ENCODE data around the gene DLG2. TPM values are rescaled to one million over a fixed set of nuclear protein-coding genes. Genes with fewer than 3 reads are reported as not detected.

The DLG2 gene
- total RNA-seq, 4 donors from 2014 or later = 6.5 to 14.6 (median 7.2) TPM

DNA sequence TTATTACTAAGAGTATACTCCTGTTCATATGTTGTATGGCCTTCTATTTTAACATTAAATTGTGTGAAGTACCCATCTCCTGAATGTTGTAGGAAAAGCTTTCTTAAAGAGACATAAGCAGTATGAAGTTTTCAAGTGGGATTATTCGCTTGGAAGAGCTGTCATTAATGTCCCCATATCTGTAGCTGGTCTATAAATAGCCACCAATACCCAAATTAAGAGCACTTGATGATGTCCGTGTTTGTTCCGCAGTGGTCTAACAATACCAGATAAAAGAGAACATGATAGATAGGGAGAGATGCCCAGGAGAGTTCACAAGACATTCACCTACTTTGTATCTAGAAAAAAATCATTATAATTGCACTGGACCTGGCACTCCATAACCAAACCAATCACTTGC lies 527.6 kb downstream of the DLG2 start:
- TF ChIP-seq, protein P1, sequence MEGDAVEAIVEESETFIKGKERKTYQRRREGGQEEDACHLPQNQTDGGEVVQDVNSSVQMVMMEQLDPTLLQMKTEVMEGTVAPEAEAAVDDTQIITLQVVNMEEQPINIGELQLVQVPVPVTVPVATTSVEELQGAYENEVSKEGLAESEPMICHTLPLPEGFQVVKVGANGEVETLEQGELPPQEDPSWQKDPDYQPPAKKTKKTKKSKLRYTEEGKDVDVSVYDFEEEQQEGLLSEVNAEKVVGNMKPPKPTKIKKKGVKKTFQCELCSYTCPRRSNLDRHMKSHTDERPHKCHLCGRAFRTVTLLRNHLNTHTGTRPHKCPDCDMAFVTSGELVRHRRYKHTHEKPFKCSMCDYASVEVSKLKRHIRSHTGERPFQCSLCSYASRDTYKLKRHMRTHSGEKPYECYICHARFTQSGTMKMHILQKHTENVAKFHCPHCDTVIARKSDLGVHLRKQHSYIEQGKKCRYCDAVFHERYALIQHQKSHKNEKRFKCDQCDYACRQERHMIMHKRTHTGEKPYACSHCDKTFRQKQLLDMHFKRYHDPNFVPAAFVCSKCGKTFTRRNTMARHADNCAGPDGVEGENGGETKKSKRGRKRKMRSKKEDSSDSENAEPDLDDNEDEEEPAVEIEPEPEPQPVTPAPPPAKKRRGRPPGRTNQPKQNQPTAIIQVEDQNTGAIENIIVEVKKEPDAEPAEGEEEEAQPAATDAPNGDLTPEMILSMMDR (IDR thresholded peaks at IDR 0.05) = no peak
- TF ChIP-seq POLR2A (IDR thresholded peaks at IDR 0.05) (no peak), EP300 (IDR thresholded peaks at IDR 0.05) (no peak)
- Histone ChIP-seq H3K4me3 (no peak overlapping the region), H3K36me3 (no peaks in the 10 kb centered on the region), H3K4me1 (no peaks in the 10 kb centered on the region), H3K27ac (no peak overlapping the region), H3K27me3 (no peaks in the 10 kb centered on the region), H3K9me3 (peaks cover 0 to 8% (median 0%) of the 10 kb centered on the region in 4 donors)
- no peak for DNase-seq (ENCODE audit: low spot score in 2 of 2)
- 78 to 87% methylated on average over 3 of the region's 3 CpGs for WGBS, 2 donors

DNA sequence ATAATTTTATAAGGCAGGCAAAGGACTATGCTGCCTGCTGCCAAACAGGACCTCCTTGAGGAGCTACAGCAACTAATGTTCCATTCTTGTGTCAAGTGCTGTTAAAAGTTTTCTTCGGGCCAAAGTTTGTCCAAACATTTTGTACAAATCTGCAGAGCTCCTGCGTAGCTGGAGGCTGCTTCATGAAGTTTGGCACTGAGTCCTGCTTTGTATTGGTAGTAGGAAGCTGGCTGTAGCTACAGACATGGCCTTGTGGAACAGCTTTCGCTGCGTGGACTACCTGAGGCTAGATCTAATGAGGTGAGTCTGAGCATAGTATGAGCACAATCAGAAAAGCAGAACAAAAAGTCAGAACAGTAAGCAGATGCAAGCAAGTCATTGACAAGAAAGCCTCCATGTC lies 528.1 kb downstream of the DLG2 start:
- Histone ChIP-seq H3K4me3 (no peak overlapping the region), H3K36me3 (no peaks in the 10 kb centered on the region), H3K4me1 (no peaks in the 10 kb centered on the region), H3K27ac (no peak overlapping the region), H3K9me3 (peaks cover 0 to 8% (median 0%) of the 10 kb centered on the region in 4 donors), H3K27me3 (no peaks in the 10 kb centered on the region)
- no peak for DNase-seq (ENCODE audit: low spot score in 2 of 2)
- 71 to 73% methylated on average over 4 of the region's 4 CpGs for WGBS, 2 donors
- TF ChIP-seq, protein P1 (IDR thresholded peaks at IDR 0.05) = no peak
- TF ChIP-seq EP300 (IDR thresholded peaks at IDR 0.05) = no peak
- no peak for TF ChIP-seq POLR2A (IDR thresholded peaks at IDR 0.05)

DNA sequence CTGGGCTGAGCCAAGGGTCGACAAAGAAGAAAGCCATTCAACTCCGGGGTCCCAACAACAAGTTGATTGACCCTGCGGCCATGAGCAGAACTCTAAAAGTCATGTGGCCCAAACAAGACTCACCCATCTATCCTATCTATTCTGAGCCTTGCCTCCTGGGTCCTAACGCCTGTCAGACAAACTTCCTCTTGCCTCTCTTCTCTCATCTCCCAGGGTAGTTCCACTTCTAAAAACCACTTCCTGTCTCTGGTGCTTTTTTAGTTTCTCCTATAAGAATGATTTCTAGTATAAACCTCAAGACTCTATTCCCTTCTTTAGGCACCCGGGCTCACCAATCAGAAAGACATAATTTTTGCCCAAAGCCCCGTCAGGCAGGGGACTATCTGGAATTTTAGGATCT lies 530.2 kb downstream of the DLG2 start:
- Histone ChIP-seq H3K4me3 (no peak overlapping the region), H3K36me3 (no peaks in the 10 kb centered on the region), H3K27me3 (no peaks in the 10 kb centered on the region), H3K9me3 (peaks cover 0 to 3% (median 0%) of the 10 kb centered on the region in 4 donors), H3K4me1 (no peaks in the 10 kb centered on the region), H3K27ac (no peak overlapping the region)
- TF ChIP-seq EP300 (IDR thresholded peaks at IDR 0.05) (no peak), POLR2A (IDR thresholded peaks at IDR 0.05) (no peak)
- TF ChIP-seq, protein P1 (IDR thresholded peaks at IDR 0.05) = no peak
- WGBS, 2 donors = 78 to 81% methylated on average over 6 of the region's 6 CpGs
- DNase-seq (ENCODE audit: low spot score in 2 of 2) = no peak

DNA sequence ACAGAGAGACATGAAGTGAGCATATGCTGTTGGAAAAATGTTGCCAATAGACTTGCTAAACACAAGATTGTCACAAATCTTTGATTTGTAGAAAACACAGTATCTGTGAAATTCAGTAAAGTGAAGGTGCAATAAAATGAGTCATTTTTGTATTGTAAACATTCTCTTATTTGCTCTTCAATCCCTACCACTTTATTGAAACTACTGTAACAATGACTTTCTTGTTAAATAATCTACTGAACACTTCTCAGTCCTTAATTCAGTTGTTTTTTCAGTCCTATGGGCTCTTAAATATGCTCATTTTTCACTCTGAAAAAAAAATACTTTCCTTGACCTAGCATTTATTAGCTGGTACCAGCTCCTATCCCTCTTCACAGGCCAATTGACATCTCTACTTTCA lies 531.9 kb downstream of the DLG2 start:
- TF ChIP-seq, protein P1 (IDR thresholded peaks at IDR 0.05) = no peak
- TF ChIP-seq EP300 (IDR thresholded peaks at IDR 0.05) (no peak), POLR2A (IDR thresholded peaks at IDR 0.05) (no peak)

DNA sequence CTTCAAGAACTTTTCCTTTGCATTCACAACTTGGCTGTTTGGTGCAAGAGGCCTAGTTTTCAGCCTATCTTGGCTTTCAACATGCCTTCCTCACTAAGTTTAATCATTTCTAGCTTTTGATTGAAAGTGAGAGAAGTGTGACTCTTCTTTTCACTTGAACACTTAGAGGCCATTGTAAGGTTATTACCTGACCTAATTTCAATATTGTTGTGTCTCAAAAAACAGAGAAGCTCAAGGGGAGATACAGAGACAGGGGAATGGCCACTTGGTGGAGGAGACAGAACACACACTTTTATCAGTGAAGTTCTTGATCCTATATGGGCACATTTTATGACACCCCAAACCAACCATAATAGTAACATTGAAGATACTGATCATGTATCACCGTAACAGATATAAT lies 532.3 kb downstream of the DLG2 start:
- H3K27ac ChIP-seq = no peak overlapping the region
- H3K4me1 ChIP-seq = no peaks in the 10 kb centered on the region
- no peaks in the 10 kb centered on the region for H3K27me3 ChIP-seq
- no peaks in the 10 kb centered on the region for H3K36me3 ChIP-seq
- TF ChIP-seq, protein P1 (IDR thresholded peaks at IDR 0.05) = no peak
- TF ChIP-seq EP300 (IDR thresholded peaks at IDR 0.05) (no peak), POLR2A (IDR thresholded peaks at IDR 0.05) (no peak)
- no peak for DNase-seq (ENCODE audit: low spot score in 2 of 2)
- 93 to 94% methylated on average over 1 of the region's 1 CpG for WGBS, 2 donors
- no peak overlapping the region for H3K4me3 ChIP-seq
- peaks cover 0 to 3% (median 0%) of the 10 kb centered on the region in 4 donors for H3K9me3 ChIP-seq

More for the DNA sequence above, 531.9 kb downstream of the DLG2 start:
- H3K27ac ChIP-seq = no peak overlapping the region
- H3K4me3 ChIP-seq = no peak overlapping the region
- DNase-seq (ENCODE audit: low spot score in 2 of 2) = no peak
- H3K4me1 ChIP-seq = no peaks in the 10 kb centered on the region
- no peaks in the 10 kb centered on the region for H3K27me3 ChIP-seq
- H3K9me3 ChIP-seq = peaks cover 0 to 3% (median 0%) of the 10 kb centered on the region in 4 donors
- no peaks in the 10 kb centered on the region for H3K36me3 ChIP-seq

All from tibial nerve (tissue), 4 donors.